SK-N-MC (cell line): Measurements from ENCODE around the gene RMND1.
"Not testable (repeated sequence)": the region's sequence is repeated elsewhere in the genome, so short reads cannot be mapped to it uniquely, and the experiment has no call there.

Experiments used
- DNase-seq: peaks from one replicate; pipeline ENCODE4 v3.0.0-alpha.2; 2011; ENCODE audit warnings: low read depth, low spot score
- H3K27ac ChIP-seq: fragments of 200-600 bp; sonication (generic); 2 replicates; pipeline ENCODE4 v1.5.1; 2016; ENCODE audit warnings: mixed run types
- H3K36me3 ChIP-seq: fragments of 200-600 bp; sonication (generic); 2 replicates; pipeline ENCODE4 v1.6.1; 2017; ENCODE audit warnings: antibody characterized with exemption, low read length, mixed read lengths; ENCODE audit not compliant: insufficient read depth
- H3K4me3 ChIP-seq: fragments of 200-600 bp; sonication (generic); 2 replicates; pipeline ENCODE4 v1.5.1; 2016
- H3K9ac ChIP-seq: fragments of 200-600 bp; sonication (generic); 2 replicates; pipeline ENCODE4 v1.8.0; 2017; ENCODE audit warnings: mixed run types, mixed read lengths; ENCODE audit not compliant: insufficient read length
- H3K9me3 ChIP-seq: fragments of 200-600 bp; sonication (generic); 2 replicates; pipeline ENCODE4 v1.6.1; 2017; ENCODE audit warnings: low read depth, mild to moderate bottlenecking, antibody characterized with exemption, low read length, moderate library complexity, mixed read lengths
- EZH2 ChIP-seq: fragments of 200-600 bp; sonication (generic); IDR thresholded peaks from one replicate; pipeline ENCODE4 v1.6.1; 2017; ENCODE audit warnings: antibody characterized with exemption
- FOXP2 ChIP-seq: optimal IDR thresholded peaks from 2 replicates; pipeline ENCODE3; 2011; ENCODE audit warnings: mild to moderate bottlenecking, moderate library complexity; ENCODE audit not compliant: insufficient read depth; ENCODE audit errors: extremely low read length, control extremely low read depth
- POLR2AphosphoS5 ChIP-seq: IDR thresholded peaks from 2 replicates; pipeline ENCODE4 v1.6.1; 2012; ENCODE audit warnings: mild to moderate bottlenecking, low read depth, low read length, borderline replicate concordance

Gene RMND1

DNA sequence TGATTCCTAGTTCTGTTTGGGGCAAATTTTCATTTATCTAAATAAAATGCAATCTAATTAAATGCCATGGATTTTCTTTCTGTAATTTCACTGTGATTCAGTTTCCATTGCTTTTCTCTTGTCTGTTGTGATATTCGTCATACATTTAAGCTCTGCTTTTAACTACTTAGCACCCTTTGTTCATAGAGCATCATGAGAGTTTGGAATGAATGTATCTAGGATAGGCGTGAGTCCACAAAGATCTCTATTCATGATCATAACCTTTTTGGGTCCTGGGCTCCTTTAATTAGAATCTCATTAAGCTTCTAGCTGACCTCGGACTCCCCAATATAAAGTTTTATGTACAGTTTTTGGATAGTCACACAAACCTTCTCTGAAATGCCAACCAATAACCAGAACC lies 93.5 kb downstream of the RMND1 start:
- DNase-seq = no peak
- no peak overlapping the region for H3K27ac ChIP-seq
- TF ChIP-seq EZH2 (no peak), FOXP2 (no peak), POLR2AphosphoS5 (no peak)
- H3K9ac ChIP-seq = no peak overlapping the region
- peaks cover 8% of the 10 kb centered on the region for H3K36me3 ChIP-seq
- no peak overlapping the region for H3K4me3 ChIP-seq
- no peaks in the 10 kb centered on the region for H3K9me3 ChIP-seq

DNA sequence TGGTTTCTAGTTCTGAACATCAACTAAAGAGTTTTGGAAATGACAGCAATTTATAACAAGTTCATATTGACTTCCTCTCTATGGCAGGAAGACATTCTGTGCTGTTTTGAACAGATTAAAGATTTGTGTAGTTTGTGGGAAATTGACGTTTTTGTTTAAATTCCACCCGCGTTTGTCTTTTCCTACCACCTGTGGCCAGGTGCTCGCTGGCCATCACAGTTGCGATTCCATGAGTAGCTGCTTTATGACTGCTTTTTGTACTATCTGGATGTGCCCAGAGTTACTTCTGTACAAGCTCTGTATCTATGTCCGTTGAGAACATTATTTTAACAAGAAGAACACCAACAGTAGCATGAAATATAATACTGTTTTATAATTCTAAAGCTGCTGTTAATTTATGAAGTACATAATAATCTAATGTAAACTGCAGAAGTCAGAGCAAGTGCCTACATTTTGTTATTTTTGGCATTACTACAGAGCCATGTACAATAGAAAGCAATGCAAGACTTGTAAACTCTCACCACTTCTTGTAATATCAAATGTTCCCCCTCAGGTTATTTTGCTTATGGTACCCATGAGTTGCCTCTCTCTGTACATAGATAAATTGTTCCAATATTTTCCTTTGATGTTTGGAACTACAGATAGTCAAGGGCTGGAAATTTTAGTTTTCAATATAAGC lies 94.0 kb downstream of the RMND1 start:
- DNase-seq = no peak
- Histone ChIP-seq H3K4me3 (no peak overlapping the region), H3K36me3 (peaks cover 8% of the 10 kb centered on the region), H3K9ac (no peak overlapping the region), H3K9me3 (no peaks in the 10 kb centered on the region), H3K27ac (no peak overlapping the region)
- TF ChIP-seq POLR2AphosphoS5 = no peak
- TF ChIP-seq EZH2 = no peak
- no peak for TF ChIP-seq FOXP2

DNA sequence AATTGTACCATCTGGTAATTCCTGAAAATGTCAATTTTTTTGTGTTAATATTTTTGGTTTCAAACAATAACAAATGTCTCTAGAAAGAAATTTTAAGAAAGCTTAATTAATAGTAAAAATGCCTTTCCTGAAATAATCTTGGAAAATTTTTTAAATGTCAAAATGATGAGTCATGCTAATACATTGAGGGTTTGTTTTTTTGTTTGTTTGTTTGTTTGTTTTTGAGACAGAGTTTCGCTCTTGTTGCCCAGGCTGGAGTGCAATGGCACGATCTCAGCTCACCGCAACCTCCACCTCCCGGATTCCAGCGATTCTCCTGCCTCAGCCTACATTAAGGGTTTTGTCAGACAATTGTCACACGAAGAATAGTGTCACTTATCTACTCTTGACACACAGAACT lies 94.9 kb downstream of the RMND1 start:
- not testable (repeated sequence) for DNase-seq, H3K4me3 ChIP-seq, H3K9ac ChIP-seq, H3K36me3 ChIP-seq, H3K27ac ChIP-seq, H3K9me3 ChIP-seq
